Testis (tissue), 3 donors: Measurements from ENCODE around the gene TMED5. TPM values are rescaled to one million over a fixed set of nuclear protein-coding genes. Genes with fewer than 3 reads are reported as not detected.

Experiments used
- DNase-seq: peaks from one replicate; pipeline ENCODE4 v3.0.0-alpha.2; 2019
- H3K27ac ChIP-seq, 2 donors: fragments of 200-600 bp; sonication (generic); one replicate each; pipeline ENCODE4 v1.5.1; 2019
- H3K27me3 ChIP-seq: fragments of 200-600 bp; sonication (generic); one replicate; pipeline ENCODE4 v1.5.1; 2019
- H3K36me3 ChIP-seq: fragments of 200-600 bp; sonication (generic); one replicate; pipeline ENCODE4 v1.5.1; 2017; ENCODE audit warnings: low read depth; ENCODE audit errors: missing control alignments
- H3K4me1 ChIP-seq: fragments of 200-600 bp; sonication (generic); one replicate; pipeline ENCODE4 v1.5.1; 2019
- H3K4me3 ChIP-seq, 2 donors: fragments of 200-600 bp; sonication (generic); one replicate each; pipeline ENCODE4 v1.5.1; 2017 to 2019
- H3K9me3 ChIP-seq: fragments of 200-600 bp; sonication (generic); one replicate; pipeline ENCODE4 v1.5.1; 2017
- POLR2A ChIP-seq: fragments of 450-650 bp; IDR thresholded peaks from one replicate; pipeline ENCODE4 v1.6.1; 2017; ENCODE audit warnings: antibody characterized with exemption, mild to moderate bottlenecking, moderate library complexity
- WGBS, 2 donors: methylation state at CpG; one replicate each; pipeline ENCODE4 v1.1.5; 2018; 5-methylcytosine and 5-hydroxymethylcytosine counted together
- intact Hi-C: fragments of 100-400 bp; cut with DNase I; formaldehyde crosslinking; loops from one replicate; pipeline ENCODE4 v1.15.1; 2023; ENCODE audit warnings: low total_unique reads
- polyA plus RNA-seq: library from polyadenylated mRNA; stranded (reverse); fragments of 350-450 nt; fragmentation: Illumina TruSeq; extraction: RNeasy Lipid Tissue Mini Kit (QIAGEN cat#74804); gene quantifications from one replicate; pipeline ENCODE4 v1.2.3, GENCODE V29; 2014; ENCODE audit warnings: low read depth, low replicate concordance; ENCODE audit not compliant: insufficient read depth
- total RNA-seq, 2 donors: library from RNA; depleted of rRNA; stranded (reverse); fragments of >200 nt; gene quantifications; one replicate each; pipeline ENCODE4 v1.2.3, GENCODE V29; 2016
- TF ChIP-seq, protein P1 (sequence below), 3 experiments: fragments of 450-650 bp in 2 of 3; fragments of 200-600 bp in 1 of 3; sonication (generic) in 1 of 3; IDR thresholded peaks; one replicate each; pipeline ENCODE4 v1.5.1; 2016 to 2019; ENCODE audit warnings: antibody characterized with exemption in 3 of 3, mild to moderate bottlenecking in 2 of 3, moderate library complexity in 1 of 3

Gene TMED5
- total and polyA plus RNA-seq, 3 donors from 2014 or later = 39.2 to 50.0 (median 48.1) TPM

DNA sequence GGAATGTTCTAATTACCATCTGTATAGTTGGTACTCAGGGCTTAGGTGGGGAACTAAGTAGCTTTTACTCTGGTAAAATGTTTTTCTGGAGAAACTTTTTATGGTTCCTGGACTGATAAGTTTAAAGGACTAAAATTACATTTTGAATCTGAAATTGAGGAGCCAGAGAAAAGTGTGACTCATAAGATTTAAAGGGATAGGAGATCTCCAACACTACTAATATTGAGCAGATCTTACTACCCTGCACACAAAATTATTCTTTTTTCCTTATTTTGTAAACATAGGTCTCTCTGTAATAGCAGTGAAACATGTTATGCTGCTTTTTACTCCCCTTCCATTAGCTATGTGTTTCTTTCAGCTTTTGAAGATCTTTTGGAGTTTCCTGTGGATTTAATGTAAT lies 68.7 kb downstream of the TMED5 start:
- TF ChIP-seq, protein P1, sequence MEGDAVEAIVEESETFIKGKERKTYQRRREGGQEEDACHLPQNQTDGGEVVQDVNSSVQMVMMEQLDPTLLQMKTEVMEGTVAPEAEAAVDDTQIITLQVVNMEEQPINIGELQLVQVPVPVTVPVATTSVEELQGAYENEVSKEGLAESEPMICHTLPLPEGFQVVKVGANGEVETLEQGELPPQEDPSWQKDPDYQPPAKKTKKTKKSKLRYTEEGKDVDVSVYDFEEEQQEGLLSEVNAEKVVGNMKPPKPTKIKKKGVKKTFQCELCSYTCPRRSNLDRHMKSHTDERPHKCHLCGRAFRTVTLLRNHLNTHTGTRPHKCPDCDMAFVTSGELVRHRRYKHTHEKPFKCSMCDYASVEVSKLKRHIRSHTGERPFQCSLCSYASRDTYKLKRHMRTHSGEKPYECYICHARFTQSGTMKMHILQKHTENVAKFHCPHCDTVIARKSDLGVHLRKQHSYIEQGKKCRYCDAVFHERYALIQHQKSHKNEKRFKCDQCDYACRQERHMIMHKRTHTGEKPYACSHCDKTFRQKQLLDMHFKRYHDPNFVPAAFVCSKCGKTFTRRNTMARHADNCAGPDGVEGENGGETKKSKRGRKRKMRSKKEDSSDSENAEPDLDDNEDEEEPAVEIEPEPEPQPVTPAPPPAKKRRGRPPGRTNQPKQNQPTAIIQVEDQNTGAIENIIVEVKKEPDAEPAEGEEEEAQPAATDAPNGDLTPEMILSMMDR (IDR thresholded peaks at IDR 0.05) = no peak
- no peak for TF ChIP-seq POLR2A
- Histone ChIP-seq H3K27ac (no peak overlapping the region), H3K9me3 (no peaks in the 10 kb centered on the region), H3K27me3 (no peaks in the 10 kb centered on the region), H3K4me3 (no peak overlapping the region), H3K36me3 (no peaks in the 10 kb centered on the region), H3K4me1 (no peaks in the 10 kb centered on the region)
- intact Hi-C loops = no loop called here
- no peak for DNase-seq

DNA sequence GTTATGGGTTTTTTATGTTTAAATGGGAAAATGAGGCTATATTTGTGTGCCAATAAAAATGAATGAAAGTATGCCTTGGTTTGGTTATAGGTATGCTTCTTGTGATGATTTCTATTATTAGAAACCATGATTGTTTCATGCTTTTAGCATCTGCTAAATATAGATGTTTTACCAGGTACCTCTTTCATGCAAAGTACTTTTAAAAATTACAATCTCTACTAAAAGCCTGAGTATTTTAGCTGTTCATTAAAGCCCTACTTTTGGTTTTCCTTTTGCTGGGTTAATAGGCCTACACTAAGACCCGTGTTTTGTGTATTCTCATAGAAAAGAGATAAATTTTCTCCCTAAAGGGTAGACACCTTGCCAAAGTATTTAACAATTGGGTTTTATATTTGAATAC lies 69.1 kb downstream of the TMED5 start:
- intact Hi-C loops = no loop called here
- no peaks in the 10 kb centered on the region for H3K36me3 ChIP-seq
- no peak overlapping the region for H3K27ac ChIP-seq
- H3K4me3 ChIP-seq = no peak overlapping the region
- no peak for DNase-seq
- no peaks in the 10 kb centered on the region for H3K27me3 ChIP-seq
- WGBS, 2 donors = 55 to 56% methylated on average over 1 of the region's 1 CpG
- H3K4me1 ChIP-seq = no peaks in the 10 kb centered on the region
- no peak for TF ChIP-seq POLR2A
- TF ChIP-seq, protein P1 (IDR thresholded peaks at IDR 0.05) = no peak
- no peaks in the 10 kb centered on the region for H3K9me3 ChIP-seq

DNA sequence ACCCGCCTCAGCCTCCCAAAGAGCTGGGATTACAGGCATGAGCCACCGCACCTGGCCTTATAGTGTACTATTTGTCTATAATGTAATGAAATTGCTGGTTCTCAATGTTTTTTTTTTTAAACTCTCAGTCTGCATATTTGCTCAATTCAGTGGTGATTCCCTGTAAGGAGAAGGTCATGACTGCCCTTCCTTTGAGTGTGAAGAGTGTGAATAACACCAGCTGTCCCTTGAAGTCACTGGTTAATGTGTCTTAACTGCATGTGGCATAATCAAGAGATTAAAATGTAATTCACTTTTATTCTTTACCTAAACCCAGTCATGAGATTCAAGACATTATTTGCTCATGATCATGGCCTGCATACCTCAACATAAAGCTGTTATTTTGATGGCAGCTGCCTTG lies 70.6 kb downstream of the TMED5 start:
- intact Hi-C loops = no loop called here

DNA sequence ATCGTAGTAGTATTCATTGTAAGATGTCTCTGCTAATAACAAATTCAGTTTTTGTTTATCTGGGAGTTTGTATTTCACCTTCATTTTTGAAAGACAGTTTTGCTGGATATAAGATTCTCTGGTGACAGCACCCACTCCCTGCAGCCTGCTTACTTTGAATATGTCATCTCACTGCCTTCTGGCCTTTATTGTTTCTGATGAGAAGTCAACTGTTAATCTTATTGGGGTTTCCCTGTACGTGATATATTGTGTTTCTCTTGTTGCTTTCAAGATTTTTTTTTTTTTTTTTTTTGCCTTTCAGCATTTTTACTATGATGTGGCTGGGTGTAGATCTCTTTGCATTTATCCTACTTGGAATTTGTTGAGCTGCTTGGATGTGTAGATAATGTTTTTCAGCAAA lies 71.9 kb downstream of the TMED5 start:
- no peaks in the 10 kb centered on the region for H3K27me3 ChIP-seq
- no peak for DNase-seq
- intact Hi-C loops = no loop called here
- TF ChIP-seq, protein P1 (IDR thresholded peaks at IDR 0.05) = no peak
- no peak for TF ChIP-seq POLR2A
- no peaks in the 10 kb centered on the region for H3K4me1 ChIP-seq
- H3K27ac ChIP-seq = no peak overlapping the region
- 87 to 93% methylated on average over 2 of the region's 2 CpGs for WGBS, 2 donors
- H3K36me3 ChIP-seq = no peaks in the 10 kb centered on the region
- no peaks in the 10 kb centered on the region for H3K9me3 ChIP-seq
- no peak overlapping the region for H3K4me3 ChIP-seq

More for the DNA sequence above, 70.6 kb downstream of the TMED5 start:
- no peak for DNase-seq
- no peaks in the 10 kb centered on the region for H3K9me3 ChIP-seq
- H3K27ac ChIP-seq = no peak overlapping the region
- WGBS, 2 donors = 93 to 100% methylated on average over 2 of the region's 2 CpGs
- H3K4me3 ChIP-seq = no peak overlapping the region
- H3K27me3 ChIP-seq = no peaks in the 10 kb centered on the region
- H3K36me3 ChIP-seq = no peaks in the 10 kb centered on the region
- TF ChIP-seq, protein P1 (IDR thresholded peaks at IDR 0.05) = no peak
- no peak for TF ChIP-seq POLR2A
- no peaks in the 10 kb centered on the region for H3K4me1 ChIP-seq

DNA sequence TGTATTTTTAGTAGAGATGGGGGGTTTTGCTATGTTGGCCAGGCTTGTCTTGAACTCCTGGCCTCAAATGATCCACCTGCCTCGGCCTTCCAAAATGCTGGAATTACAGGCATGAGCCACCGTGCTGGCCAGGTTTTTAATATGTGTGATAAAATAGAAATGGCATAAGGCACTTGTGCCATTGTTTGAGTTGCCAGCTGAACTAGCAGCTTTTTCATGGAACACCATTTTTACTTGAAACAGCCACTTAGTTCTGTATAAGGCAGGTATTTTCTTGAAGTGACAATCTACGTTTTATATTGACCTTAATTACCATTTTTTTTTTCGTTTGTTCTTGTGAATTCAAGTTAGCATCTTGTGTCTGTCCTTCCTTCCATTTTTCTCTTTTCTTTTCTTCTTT lies 72.8 kb downstream of the TMED5 start:
- 93 to 98% methylated on average over 4 of the region's 4 CpGs for WGBS, 2 donors

More for the DNA sequence above, 72.8 kb downstream of the TMED5 start:
- intact Hi-C loops = no loop called here
- no peak for TF ChIP-seq POLR2A
- TF ChIP-seq, protein P1 (IDR thresholded peaks at IDR 0.05) = no peak
- Histone ChIP-seq H3K4me1 (no peaks in the 10 kb centered on the region), H3K4me3 (no peak overlapping the region), H3K9me3 (no peaks in the 10 kb centered on the region), H3K27ac (no peak overlapping the region), H3K27me3 (no peaks in the 10 kb centered on the region), H3K36me3 (no peaks in the 10 kb centered on the region)
- DNase-seq = no peak
